ENCODE measurements around the gene LRRC47. TPM values are rescaled to one million over a fixed set of nuclear protein-coding genes. Genes with fewer than 3 reads are reported as not detected.

Gene LRRC47
- total and polyA plus RNA-seq, 2 of the 13 experiments (the other 11 are each of a cell fraction or from before 2014, with no cell fraction given), result 18.3 to 52.5 TPM

GRCh38 chr1:3776231-3776961 is 19.9 kb downstream of the LRRC47 start:
- no peak for DNase-seq (ENCODE audit: low spot score)
- FAIRE-seq, result no peak
- Histone ChIP-seq H2AFZ (ENCODE audit: low read length) (no peak overlapping the region), H3K4me3 (replicated peaks in 1 of 3; ENCODE audit: insufficient read depth in 1 of 3, low read depth in 2 of 3, low read length in 3 of 3) (no peak overlapping the region), H4K20me1 (ENCODE audit: insufficient read depth, low read length) (no peaks in the 10 kb centered on the region), H3K9me3 (ENCODE audit: low read length) (no peaks in the 10 kb centered on the region), H3K27ac (ENCODE audit: extremely low read length, insufficient read depth, low read length) (peak overlapping the region; percentile 86), H3K79me2 (ENCODE audit: insufficient read depth, low read length) (peaks cover 18% of the 10 kb centered on the region), H3K36me3 (replicated peaks in 1 of 2; ENCODE audit: control insufficient read depth in 1 of 2, insufficient read depth in 2 of 2, low read length in 2 of 2) (peaks cover 6 to 15% of the 10 kb centered on the region in 2 experiments; a peak in 4 of 5 replicates), H3K4me2 (ENCODE audit: low read depth, low read length) (peak overlapping the region; percentile 93), H3K9ac (ENCODE audit: insufficient read depth, low read depth, low read length) (peak overlapping the region; percentile 66), H3K4me1 (ENCODE audit: insufficient read depth, low read length) (peaks cover 47% of the 10 kb centered on the region), H3K27me3 (ENCODE audit: control insufficient read depth in 1 of 2, insufficient read depth in 2 of 2, low read length in 2 of 2) (no peaks in the 10 kb centered on the region)
- no peak for ATAC-seq
- no TSS peak for BruUV-seq (replicated peaks)
- ChIA-PET POLR2A (interaction anchor here (0.7 to 1.6 kb wide), 8 partner anchors 9 to 319 kb away, joined by 3 to 20 read pairs (median 4); partner anchors contain the start of genes CCDC27, CEP104, DFFB and LRRC47), CTCF (ENCODE audit: low intra/inter-chr PET ratio, low total read pairs) (no interaction called here)
- in situ Hi-C loops (cut with HindIII; ENCODE audit: extremely low pct_ligation_motif_present, low pct_unique_long_range_greater_than_20kb) (no loop called here), intact Hi-C loops (cut with micrococcal nuclease; ENCODE audit: unreplicated experiment) (loop anchor here (10.0 kb wide), 1 partner anchor 128 kb away; the partner anchor contains the start of gene C1orf174)
- 66% methylated on average over 5 of the region's 21 CpGs for WGBS (ENCODE audit: low lambda C conversion rate)
- 0 out of 2 replicates have a peak, but pooled peaks have one; percentile 7 for TF ChIP-seq SNAPC4 (CRISPR knock-in tag; IDR thresholded peaks at IDR 0.05)
- peak; percentile 62; the same call in 1 of the 2 replicates for TF ChIP-seq ZNF563 (CRISPR knock-in tag; IDR thresholded peaks at IDR 0.05)
- 0 out of 2 replicates have a peak, but pooled peaks have one; percentile 36 for TF ChIP-seq RNF2 (conservative IDR thresholded peaks at IDR 0.05; ENCODE audit: low read depth)
- no peak for TF ChIP-seq ZNF280B (CRISPR knock-in tag; IDR thresholded peaks at IDR 0.05; ENCODE audit: borderline replicate concordance)
- TF ChIP-seq KMT2A (CRISPR knock-in tag; IDR thresholded peaks at IDR 0.05), result no peak
- TF ChIP-seq XRCC5 (optimal IDR thresholded peaks at IDR 0.05; ENCODE audit: low read length), result peak; percentile 10
- no peak for TF ChIP-seq AKAP8 (CRISPR knock-in tag; IDR thresholded peaks at IDR 0.05)
- TF ChIP-seq ZNF792 (CRISPR knock-in tag; IDR thresholded peaks at IDR 0.05), result no peak
- TF ChIP-seq ZNF562 (CRISPR knock-in tag; IDR thresholded peaks at IDR 0.05; ENCODE audit: borderline replicate concordance), result no peak
- no peak for TF ChIP-seq GLI4 (CRISPR knock-in tag; IDR thresholded peaks at IDR 0.05; ENCODE audit: borderline replicate concordance)
- TF ChIP-seq KLF11 (CRISPR knock-in tag; IDR thresholded peaks at IDR 0.05), result no peak
- TF ChIP-seq ZNF746 (CRISPR knock-in tag; IDR thresholded peaks at IDR 0.05), result no peak
- TF ChIP-seq FIP1L1 (IDR thresholded peaks at IDR 0.05; ENCODE audit: borderline replicate concordance, insufficient read depth, low read depth, low read length), result no peak
- no peak for TF ChIP-seq ZNF30 (CRISPR knock-in tag; IDR thresholded peaks at IDR 0.05)
- TF ChIP-seq HOMEZ (CRISPR knock-in tag; IDR thresholded peaks at IDR 0.05; ENCODE audit: low read depth), result no peak
- TF ChIP-seq ZMYM4 (CRISPR knock-in tag; IDR thresholded peaks at IDR 0.05), result no peak
- TF ChIP-seq TP53 (CRISPR knock-in tag; conservative IDR thresholded peaks at IDR 0.05), result no peak
